Glomerular endothelial cell (primary cell): ENCODE data around the gene CFB. TPM values are rescaled to one million over a fixed set of nuclear protein-coding genes. Genes with fewer than 3 reads are reported as not detected.

Source experiments
- total RNA-seq: library from RNA; depleted of rRNA; stranded (reverse); fragments of >200 nt; gene quantifications from 2 replicates; pipeline ENCODE4 v1.2.3, GENCODE V29; 2015

Gene CFB
- total RNA-seq, 1 donor from 2014 or later = 2.3 TPM

Other genes starting within 250 kb of the CFB start
- 35.7 and 49.2 TPM in 2 replicates for gene ABHD16A, start 242.8 kb upstream of the CFB start, total RNA-seq
- gene LY6G6F, start 239.2 kb upstream of the CFB start, total RNA-seq = not detected in 2 replicates
- not detected in 2 replicates for gene LY6G6D, start 230.7 kb upstream of the CFB start, total RNA-seq
- not detected in 2 replicates for gene LY6G6C, start 224.3 kb upstream of the CFB start, total RNA-seq
- not detected in 2 replicates for gene MPIG6B, start 222.7 kb upstream of the CFB start, total RNA-seq
- gene DDAH2, start 216.8 kb upstream of the CFB start, total RNA-seq = 110 and 138 TPM in 2 replicates
- gene CLIC1, start 209.6 kb upstream of the CFB start, total RNA-seq = 541 and 655 TPM in 2 replicates
- gene MSH5, start 206.1 kb upstream of the CFB start, total RNA-seq = 3.7 and 18.7 TPM in 2 replicates
- 3.3 and 3.9 TPM in 2 replicates for gene SAPCD1, start 183.4 kb upstream of the CFB start, total RNA-seq
- gene VWA7, start 168.8 kb upstream of the CFB start, total RNA-seq = 0.34 and 0.58 TPM in 2 replicates
- gene VARS1, start 150.3 kb upstream of the CFB start, total RNA-seq = 90.9 and 105 TPM in 2 replicates
- 45.3 and 74.3 TPM in 2 replicates for gene LSM2, start 139.1 kb upstream of the CFB start, total RNA-seq
- 0.44 and 0.53 TPM in 2 replicates for gene HSPA1L, start 130.8 kb upstream of the CFB start, total RNA-seq
- 140 and 161 TPM in 2 replicates for gene HSPA1A, start 130.6 kb upstream of the CFB start, total RNA-seq
- gene HSPA1B, start 118.4 kb upstream of the CFB start, total RNA-seq = 76.3 and 95.3 TPM in 2 replicates
- 82.6 and 83.5 TPM in 2 replicates for gene NEU1, start 83.3 kb upstream of the CFB start, total RNA-seq
- 0.05 and 1.7 TPM in 2 replicates for gene SLC44A4, start 67.1 kb upstream of the CFB start, total RNA-seq
- gene EHMT2, start 48.4 kb upstream of the CFB start, total RNA-seq = 39.0 and 46.4 TPM in 2 replicates
- gene ZBTB12, start 44.0 kb upstream of the CFB start, total RNA-seq = 1.7 TPM in 2 replicates
- gene C2, start 18.4 kb upstream of the CFB start, total RNA-seq = not detected in 2 replicates
- gene NELFE, start 12.9 kb downstream of the CFB start, total RNA-seq = 101 and 117 TPM in 2 replicates
- gene SKIC2, start 13.1 kb downstream of the CFB start, total RNA-seq = 42.1 and 46.3 TPM in 2 replicates
- gene DXO, start 26.0 kb downstream of the CFB start, total RNA-seq = 16.6 and 17.3 TPM in 2 replicates
- 1.3 and 1.8 TPM in 2 replicates for gene C4A, start 36.0 kb downstream of the CFB start, total RNA-seq
- gene C4B, start 68.7 kb downstream of the CFB start, total RNA-seq = 1.1 and 1.3 TPM in 2 replicates
- gene CYP21A2, start 92.3 kb downstream of the CFB start, total RNA-seq = not detected in 2 replicates
- gene TNXB, start 163.2 kb downstream of the CFB start, total RNA-seq = 1.5 and 1.7 TPM in 2 replicates
- 46.3 and 87.6 TPM in 2 replicates for gene ATF6B, start 182.2 kb downstream of the CFB start, total RNA-seq
- gene FKBPL, start 184.2 kb downstream of the CFB start, total RNA-seq = 3.0 and 5.5 TPM in 2 replicates
- 0.39 and 0.70 TPM in 2 replicates for gene PRRT1, start 205.8 kb downstream of the CFB start, total RNA-seq
- 18.0 and 54.3 TPM in 2 replicates for gene PPT2, start 208.0 kb downstream of the CFB start, total RNA-seq
- gene EGFL8, start 218.5 kb downstream of the CFB start, total RNA-seq = 6.1 and 7.1 TPM in 2 replicates
- gene AGPAT1, start 230.0 kb downstream of the CFB start, total RNA-seq = 58.8 and 60.7 TPM in 2 replicates
- 72.6 and 88.0 TPM in 2 replicates for gene RNF5, start 232.3 kb downstream of the CFB start, total RNA-seq
- gene AGER, start 238.2 kb downstream of the CFB start, total RNA-seq = 0.19 and 6.1 TPM in 2 replicates
- gene PBX2, start 244.1 kb downstream of the CFB start, total RNA-seq = 38.3 and 72.2 TPM in 2 replicates
- 15.5 and 21.8 TPM in 2 replicates for gene GPSM3, start 246.5 kb downstream of the CFB start, total RNA-seq